Renal cortex interstitium (tissue), 11 donors: Measurements from ENCODE around the gene RAB31. TPM values are rescaled to one million over a fixed set of nuclear protein-coding genes. Genes with fewer than 3 reads are reported as not detected.

Experiments
- DNase-seq, 11 donors: peaks; one replicate each; pipeline ENCODE4 v3.0.0-alpha.2; 2013; ENCODE audit warnings: low read depth in 9 of 11, low spot score in 4 of 11; ENCODE audit errors: extremely low read depth in 1 of 11
- polyA plus RNA-seq, 3 donors: library from polyadenylated mRNA; unstranded; fragments of 120-200 nt; gene quantifications; one replicate each; pipeline ENCODE4 v1.2.1, GENCODE V29; 2013; ENCODE audit not compliant: insufficient read length in 3 of 3

RAB31 gene
- polyA plus RNA-seq, 3 donors, result 25.3 to 30.7 (median 30.4) TPM

GRCh38 chr18:9818423-9818734 is 110.3 kb downstream of the RAB31 start:
- DNase-seq, result no peak

- no peak for DNase-seq
Measured at GRCh38 chr18:9820127-9820526, 112.0 kb downstream of the RAB31 start.

GRCh38 chr18:9820719-9821118 is 112.6 kb downstream of the RAB31 start:
- DNase-seq, result no peak

GRCh38 chr18:9822587-9823185 is 114.6 kb downstream of the RAB31 start:
- DNase-seq, result no peak

GRCh38 chr18:9823805-9824473 is 115.8 kb downstream of the RAB31 start:
- DNase-seq, result no peak

GRCh38 chr18:9824474-9824832 is 116.4 kb downstream of the RAB31 start:
- no peak for DNase-seq

GRCh38 chr18:9824952-9825371 is 116.9 kb downstream of the RAB31 start:
- no peak for DNase-seq

- no peak for DNase-seq
Measured at GRCh38 chr18:9825571-9826073, 117.5 kb downstream of the RAB31 start.

- DNase-seq, result no peak
Measured at GRCh38 chr18:9826685-9827084, 118.6 kb downstream of the RAB31 start.

- no peak for DNase-seq
Measured at GRCh38 chr18:9827211-9827792, 119.2 kb downstream of the RAB31 start.

- DNase-seq, result no peak
Measured at GRCh38 chr18:9827793-9828505, 119.8 kb downstream of the RAB31 start.

GRCh38 chr18:9828506-9829396 is 120.7 kb downstream of the RAB31 start:
- no peak for DNase-seq

GRCh38 chr18:9829397-9829712 is 121.3 kb downstream of the RAB31 start:
- DNase-seq, result no peak

- no peak for DNase-seq
Measured at GRCh38 chr18:9831036-9831722, 123.1 kb downstream of the RAB31 start.

- DNase-seq, result no peak
Measured at GRCh38 chr18:9831723-9832199, 123.7 kb downstream of the RAB31 start.

GRCh38 chr18:9832871-9833270 is 124.8 kb downstream of the RAB31 start:
- no peak for DNase-seq

GRCh38 chr18:9834551-9834950 is 126.5 kb downstream of the RAB31 start:
- no peak for DNase-seq

GRCh38 chr18:9835113-9835755 is 127.1 kb downstream of the RAB31 start:
- DNase-seq, result peak in 2 of 11 donors; percentile 54 to 56
